Gastrocnemius medialis (tissue), 4 donors: ENCODE results near the gene ADAMTS15.

ENCODE experiments used
- POLR2A ChIP-seq, 2 donors: fragments of 450-650 bp; IDR thresholded peaks; one replicate each; pipeline ENCODE4 v1.6.1; 2017; ENCODE audit warnings: antibody characterized with exemption in 2 of 2, mild to moderate bottlenecking in 2 of 2, moderate library complexity in 2 of 2
- TF ChIP-seq, protein P1 (sequence below), 5 experiments: fragments of 450-650 bp in 3 of 5; fragments of 200-600 bp in 2 of 5; sonication (generic) in 2 of 5; IDR thresholded peaks in 4 of 5; conservative IDR thresholded peaks in 1 of 5; 1 replicate in 4 of 5; 2 replicates in 1 of 5; pipeline ENCODE4 v1.5.1; 2016 to 2019; ENCODE audit warnings: antibody characterized with exemption in 5 of 5, mild to moderate bottlenecking in 3 of 5, moderate library complexity in 3 of 5

DNA sequence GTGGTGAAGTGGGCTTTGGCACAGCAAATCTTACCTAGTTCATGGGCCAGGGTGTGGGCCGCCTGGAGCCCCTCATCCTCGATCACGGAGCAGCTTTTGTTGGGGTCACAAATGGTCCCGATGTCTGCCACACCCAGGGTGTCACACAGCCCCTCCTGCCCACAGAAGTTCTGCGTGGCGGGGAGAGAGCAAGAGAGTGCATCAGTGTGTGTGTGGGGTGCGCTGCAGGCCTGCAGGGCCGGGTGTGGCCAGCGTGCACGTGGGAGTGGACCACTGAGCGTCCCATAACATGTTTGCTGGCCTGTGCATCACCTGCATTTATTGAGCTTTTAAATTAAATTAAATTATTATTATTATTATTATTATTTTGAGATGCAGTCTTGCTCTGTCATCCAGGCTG lies 31.5 kb upstream of the ADAMTS15 start:
- TF ChIP-seq POLR2A (IDR thresholded peaks at IDR 0.05), result no peak
- TF ChIP-seq, protein P1, sequence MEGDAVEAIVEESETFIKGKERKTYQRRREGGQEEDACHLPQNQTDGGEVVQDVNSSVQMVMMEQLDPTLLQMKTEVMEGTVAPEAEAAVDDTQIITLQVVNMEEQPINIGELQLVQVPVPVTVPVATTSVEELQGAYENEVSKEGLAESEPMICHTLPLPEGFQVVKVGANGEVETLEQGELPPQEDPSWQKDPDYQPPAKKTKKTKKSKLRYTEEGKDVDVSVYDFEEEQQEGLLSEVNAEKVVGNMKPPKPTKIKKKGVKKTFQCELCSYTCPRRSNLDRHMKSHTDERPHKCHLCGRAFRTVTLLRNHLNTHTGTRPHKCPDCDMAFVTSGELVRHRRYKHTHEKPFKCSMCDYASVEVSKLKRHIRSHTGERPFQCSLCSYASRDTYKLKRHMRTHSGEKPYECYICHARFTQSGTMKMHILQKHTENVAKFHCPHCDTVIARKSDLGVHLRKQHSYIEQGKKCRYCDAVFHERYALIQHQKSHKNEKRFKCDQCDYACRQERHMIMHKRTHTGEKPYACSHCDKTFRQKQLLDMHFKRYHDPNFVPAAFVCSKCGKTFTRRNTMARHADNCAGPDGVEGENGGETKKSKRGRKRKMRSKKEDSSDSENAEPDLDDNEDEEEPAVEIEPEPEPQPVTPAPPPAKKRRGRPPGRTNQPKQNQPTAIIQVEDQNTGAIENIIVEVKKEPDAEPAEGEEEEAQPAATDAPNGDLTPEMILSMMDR (IDR thresholded peaks at IDR 0.05 in 4 of 5, conservative IDR thresholded peaks at IDR 0.05 in 1 of 5), result no peak
